ENCODE data around the gene ITGAX. TPM values are rescaled to one million over a fixed set of nuclear protein-coding genes. Genes with fewer than 3 reads are reported as not detected.

The ITGAX gene
- total RNA-seq, 6 experiments from 2014 or later, result 2.0 to 15.3 (median 5.2) TPM

DNA sequence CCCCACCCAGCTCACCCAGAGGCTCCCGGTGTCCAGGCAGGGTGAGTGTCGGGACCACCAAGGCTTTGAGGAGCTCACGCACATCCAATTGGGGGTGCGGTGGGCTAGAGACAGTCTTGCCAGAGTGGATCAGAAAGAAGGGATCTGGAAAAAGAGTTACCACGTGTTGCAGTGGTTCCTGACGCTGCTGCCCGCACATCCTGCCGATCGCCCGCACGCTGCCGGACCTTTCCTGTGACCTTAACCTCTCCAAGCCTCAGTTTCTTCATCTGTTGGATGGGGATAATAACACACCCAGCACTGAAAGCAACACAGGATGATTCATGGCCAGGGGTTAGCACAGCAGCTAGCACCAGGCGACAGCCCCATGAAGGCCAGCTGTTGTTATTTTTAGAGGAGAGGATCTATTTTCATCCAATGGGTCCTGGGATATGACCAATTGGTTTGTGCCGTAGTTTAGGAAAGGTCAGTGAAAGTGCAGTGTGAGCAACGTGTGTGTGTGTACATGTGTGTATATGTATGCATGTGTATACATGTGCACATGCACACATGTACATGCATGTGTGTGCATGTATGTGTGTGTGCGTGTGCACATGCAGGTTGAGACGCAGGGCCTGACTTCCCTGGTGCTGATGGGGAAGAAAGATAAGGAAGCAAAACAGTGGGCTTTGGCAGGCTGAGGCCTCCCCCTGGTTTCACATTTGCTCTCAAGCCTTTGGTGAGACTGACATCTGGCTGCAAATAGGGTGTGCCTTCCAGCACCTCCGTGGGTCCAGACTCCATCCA lies 2.5 kb downstream of the ITGAX start:
- peak in 1 of 4 donors; percentile 33 for ATAC-seq

DNA sequence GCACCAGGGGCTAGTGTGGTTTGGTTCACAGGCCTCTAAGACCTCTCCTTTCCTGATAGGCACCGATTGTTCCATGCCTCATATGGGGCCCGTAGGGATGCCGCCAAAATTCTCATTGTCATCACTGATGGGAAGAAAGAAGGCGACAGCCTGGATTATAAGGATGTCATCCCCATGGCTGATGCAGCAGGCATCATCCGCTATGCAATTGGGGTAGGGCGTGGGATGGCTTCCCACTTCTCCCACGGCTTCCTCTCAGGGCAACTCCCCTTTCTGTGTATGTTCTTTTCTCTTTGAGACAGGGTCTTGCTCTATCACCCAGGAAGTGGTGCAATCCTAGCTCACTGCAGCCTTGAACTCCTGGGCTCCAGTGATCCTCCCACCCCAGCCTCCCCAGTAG lies 5.3 kb downstream of the ITGAX start:
- Histone ChIP-seq H3K27me3 (no peaks in the 10 kb centered on the region), H3K36me3 (no peaks in the 10 kb centered on the region), H3K27ac (no peak overlapping the region), H3K4me1 (no peaks in the 10 kb centered on the region), H3K9me3 (no peaks in the 10 kb centered on the region), H3K4me3 (no peak overlapping the region)
- DNase-seq, result no peak
- TF ChIP-seq, protein P1, sequence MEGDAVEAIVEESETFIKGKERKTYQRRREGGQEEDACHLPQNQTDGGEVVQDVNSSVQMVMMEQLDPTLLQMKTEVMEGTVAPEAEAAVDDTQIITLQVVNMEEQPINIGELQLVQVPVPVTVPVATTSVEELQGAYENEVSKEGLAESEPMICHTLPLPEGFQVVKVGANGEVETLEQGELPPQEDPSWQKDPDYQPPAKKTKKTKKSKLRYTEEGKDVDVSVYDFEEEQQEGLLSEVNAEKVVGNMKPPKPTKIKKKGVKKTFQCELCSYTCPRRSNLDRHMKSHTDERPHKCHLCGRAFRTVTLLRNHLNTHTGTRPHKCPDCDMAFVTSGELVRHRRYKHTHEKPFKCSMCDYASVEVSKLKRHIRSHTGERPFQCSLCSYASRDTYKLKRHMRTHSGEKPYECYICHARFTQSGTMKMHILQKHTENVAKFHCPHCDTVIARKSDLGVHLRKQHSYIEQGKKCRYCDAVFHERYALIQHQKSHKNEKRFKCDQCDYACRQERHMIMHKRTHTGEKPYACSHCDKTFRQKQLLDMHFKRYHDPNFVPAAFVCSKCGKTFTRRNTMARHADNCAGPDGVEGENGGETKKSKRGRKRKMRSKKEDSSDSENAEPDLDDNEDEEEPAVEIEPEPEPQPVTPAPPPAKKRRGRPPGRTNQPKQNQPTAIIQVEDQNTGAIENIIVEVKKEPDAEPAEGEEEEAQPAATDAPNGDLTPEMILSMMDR (IDR thresholded peaks at IDR 0.05), result no peak
- TF ChIP-seq POLR2A (IDR thresholded peaks at IDR 0.05), result no peak
- intact Hi-C loops (cut with DNase I), result no loop called here
- WGBS (ENCODE audit: insufficient coverage, low coverage, low lambda C conversion rate, missing lambda C conversion rate), result 72% methylated on average over 5 of the region's 7 CpGs
- no peak for ATAC-seq

More for the DNA sequence above, 2.5 kb downstream of the ITGAX start:
- 56% methylated on average over 5 of the region's 18 CpGs for WGBS (ENCODE audit: insufficient coverage, low coverage, low lambda C conversion rate, missing lambda C conversion rate)
- no peak for DNase-seq
- H3K9me3 ChIP-seq, result no peaks in the 10 kb centered on the region
- TF ChIP-seq, protein P1 (IDR thresholded peaks at IDR 0.05), result no peak
- no peak for TF ChIP-seq POLR2A (IDR thresholded peaks at IDR 0.05)
- no peak overlapping the region for H3K4me3 ChIP-seq
- intact Hi-C loops (cut with DNase I), result loop anchor here in 1 of 2 donors (10.0 kb wide), 1 partner anchor 133 kb away; no protein-coding TSS in a partner anchor
- H3K27me3 ChIP-seq, result no peaks in the 10 kb centered on the region
- no peaks in the 10 kb centered on the region for H3K36me3 ChIP-seq
- no peaks in the 10 kb centered on the region for H3K4me1 ChIP-seq
- H3K27ac ChIP-seq, result no peak overlapping the region

DNA sequence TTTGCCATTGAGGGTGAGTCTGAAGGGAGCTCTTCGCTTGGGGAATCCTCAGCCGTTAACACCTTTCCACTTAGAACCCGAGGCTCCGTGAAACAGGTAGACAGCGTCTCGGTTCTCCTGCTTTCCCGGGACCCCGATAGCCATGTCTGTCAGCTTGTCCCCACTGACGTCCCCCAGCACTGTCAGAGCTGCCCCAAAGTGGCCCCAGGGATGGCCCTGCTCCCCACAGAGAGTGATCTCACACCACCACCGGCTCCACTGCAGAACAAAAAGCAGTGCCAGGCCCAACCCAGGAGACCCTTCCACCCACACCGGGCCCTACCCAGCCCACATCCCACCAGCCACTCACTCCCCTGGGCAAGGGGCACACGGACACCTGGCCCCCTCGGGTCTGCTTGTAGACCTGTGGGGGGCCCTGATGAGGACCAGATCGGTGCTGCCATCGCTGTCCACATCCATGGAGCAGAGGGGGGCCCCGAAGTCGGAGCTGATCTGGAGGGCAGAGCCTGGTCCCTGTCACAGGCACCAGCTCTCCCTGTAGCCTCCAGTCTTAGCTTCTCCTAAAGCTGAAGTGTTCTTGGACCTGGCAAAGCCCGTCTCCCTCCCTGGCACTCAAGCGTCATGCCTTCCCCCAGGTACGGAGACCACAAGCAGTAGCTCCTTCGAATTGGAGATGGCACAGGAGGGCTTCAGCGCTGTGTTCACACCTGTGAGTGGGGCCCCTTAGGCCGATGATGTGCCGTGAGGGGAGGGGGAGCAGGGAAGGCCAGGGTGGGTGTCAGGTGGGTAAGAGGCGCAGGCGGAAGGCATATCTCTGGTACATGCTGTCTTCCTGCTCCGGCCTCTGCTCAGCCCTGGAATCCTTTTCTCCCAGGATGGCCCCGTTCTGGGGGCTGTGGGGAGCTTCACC lies 6.5 kb downstream of the ITGAX start:
- no peak for DNase-seq

More for the DNA sequence above, 6.5 kb downstream of the ITGAX start:
- intact Hi-C loops (cut with DNase I), result no loop called here
- Histone ChIP-seq H3K36me3 (no peaks in the 10 kb centered on the region), H3K27ac (no peak overlapping the region), H3K4me1 (no peaks in the 10 kb centered on the region), H3K27me3 (no peaks in the 10 kb centered on the region), H3K4me3 (no peak overlapping the region), H3K9me3 (no peaks in the 10 kb centered on the region)
- ATAC-seq, result no peak
- TF ChIP-seq, protein P1 (IDR thresholded peaks at IDR 0.05), result no peak
- TF ChIP-seq POLR2A (IDR thresholded peaks at IDR 0.05), result no peak
- 61% methylated on average over 12 of the region's 28 CpGs for WGBS (ENCODE audit: insufficient coverage, low coverage, low lambda C conversion rate, missing lambda C conversion rate)
